Natural killer cell treated with Interleukin-12 subunit alpha and Interleukin-12 subunit beta and Interleukin-15 and Interleukin-18, amount 100 ng/mL, for 72 hours (primary cell): ENCODE data around the gene ADIG. TPM values are rescaled to one million over a fixed set of nuclear protein-coding genes. Genes with fewer than 3 reads are reported as not detected.

Source experiments
- total RNA-seq, 2 donors: library from RNA; stranded (reverse); gene quantifications; one replicate each; pipeline ENCODE4 v1.2.3, GENCODE V29; 2022

The ADIG gene
- total RNA-seq, 2 donors from 2014 or later: 0.89 TPM; not detected in 1

Other genes starting within 250 kb of the ADIG start
- not detected for gene LBP, start 234.7 kb upstream of the ADIG start, total RNA-seq
- 100 to 1,000 TPM in 1 of 2 donors, 10 to 100 TPM in 1; 71.4 to 182 TPM for gene SNHG17, start 145.9 kb upstream of the ADIG start, total RNA-seq
- gene RALGAPB, start 108.4 kb upstream of the ADIG start, total RNA-seq: 10 to 100 TPM; 37.7 to 41.4 TPM
- gene ARHGAP40, start 20.6 kb downstream of the ADIG start, total RNA-seq: not detected
- not detected for gene SLC32A1, start 143.3 kb downstream of the ADIG start, total RNA-seq
- 10 to 100 TPM in 1 of 2 donors, 1 to 10 TPM in 1; 9.6 to 13.8 TPM for gene ACTR5, start 167.3 kb downstream of the ADIG start, total RNA-seq
- gene PPP1R16B, start 224.5 kb downstream of the ADIG start, total RNA-seq: 100 to 1,000 TPM in 1 of 2 donors, 10 to 100 TPM in 1; 74.6 to 119 TPM